ENCODE results near the gene DNAAF6.

DNA sequence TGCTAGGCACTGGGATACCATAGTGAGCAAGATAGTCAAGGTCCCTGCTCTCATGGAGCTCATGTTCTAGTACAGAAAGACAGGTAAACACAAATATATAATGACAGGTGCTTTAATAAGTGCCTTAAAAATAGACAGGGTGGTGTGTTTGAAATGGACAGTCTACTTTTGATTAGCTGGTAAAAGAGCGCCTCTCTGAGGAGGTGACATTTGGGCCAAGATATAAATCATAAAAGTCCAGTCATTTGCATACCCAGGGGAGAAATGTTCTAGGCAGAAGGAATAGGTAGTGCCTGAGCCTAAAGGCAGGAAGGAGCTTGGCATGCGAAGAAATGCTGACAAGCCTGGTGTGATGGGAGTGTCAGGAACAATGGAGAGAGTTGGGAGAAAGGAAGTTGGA lies 83.6 kb downstream of the DNAAF6 start:
- no peak for TF ChIP-seq CTCF (IDR thresholded peaks at IDR 0.05; ENCODE audit: extremely low read depth in 1 of 2, insufficient read depth in 1 of 2, low read depth in 1 of 2, low read length in 2 of 2)
- TF ChIP-seq EZH2 (IDR thresholded peaks at IDR 0.05; ENCODE audit: borderline replicate concordance, low read depth, low read length, severe bottlenecking), result no peak
- TF ChIP-seq MYC (IDR thresholded peaks at IDR 0.05; ENCODE audit: low read depth, low read length), result no peak

Data from endothelial cell of umbilical vein (primary cell).